Measurements from ENCODE around the gene ITM2C. TPM values are rescaled to one million over a fixed set of nuclear protein-coding genes. Genes with fewer than 3 reads are reported as not detected.

ITM2C gene
- total and polyA plus RNA-seq, 9 of the 15 experiments (the other 6 are each of a cell fraction or from before 2014, with no cell fraction given): 0.49 to 58.8 (median 21.5) TPM

DNA sequence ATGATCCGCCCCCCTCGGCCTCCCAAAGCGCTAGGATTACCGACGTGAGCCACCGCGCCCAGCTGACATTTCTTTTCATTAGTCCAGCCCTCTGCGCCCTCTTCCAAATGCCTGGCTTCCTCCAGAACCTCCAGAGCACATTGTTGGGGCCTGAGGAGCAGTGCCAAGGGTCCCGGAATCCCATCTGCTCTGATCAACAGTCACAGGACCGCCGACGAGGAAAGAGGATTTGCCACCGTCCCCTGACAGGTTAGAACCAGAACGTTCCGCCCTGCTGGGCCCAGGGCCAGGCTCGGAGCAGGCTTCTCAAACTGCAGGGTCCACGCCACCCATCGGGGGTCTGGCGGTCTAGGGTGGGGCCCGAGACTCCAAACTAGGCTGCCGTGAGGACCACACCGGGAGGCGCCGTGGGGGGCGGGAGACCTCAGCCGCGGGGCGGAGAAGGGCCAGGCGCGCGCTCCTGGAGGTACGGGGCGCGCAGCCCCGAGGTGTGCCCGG lies 36.9 kb upstream of the ITM2C start:
- BruUV-seq (replicated peaks): no TSS peak
- Histone ChIP-seq H3K36me3 (ENCODE audit: control insufficient read depth, insufficient read depth, low read length) (no peaks in the 10 kb centered on the region), H3K4me2 (ENCODE audit: insufficient read depth, low read length) (no peak overlapping the region), H3K27me3 (ENCODE audit: control insufficient read depth in 2 of 2, insufficient read depth in 2 of 2, low read length in 2 of 2) (peaks cover 3 to 29% of the 10 kb centered on the region in 2 experiments; a peak in 2 of 5 replicates), H2AFZ (ENCODE audit: low read depth, low read length) (0 out of 2 replicates have a peak overlapping the region, but pooled peaks have one; percentile 32), H3K4me3 (no peak overlapping the region), H3K9me3 (replicated peaks; ENCODE audit: control insufficient read depth, insufficient read depth, low read depth, low read length) (no peaks in the 10 kb centered on the region), H3K9ac (ENCODE audit: insufficient read depth in 1 of 2, low read depth in 2 of 2, low read length in 2 of 2) (no peak overlapping the region; a peak in 1 of 4 replicates), H3K79me2 (ENCODE audit: control insufficient read depth, insufficient read depth, low read length) (no peaks in the 10 kb centered on the region), H3K9me1 (ENCODE audit: control insufficient read depth, insufficient read depth, low read length) (no peaks in the 10 kb centered on the region), H3K27ac (ENCODE audit: extremely low read depth, low read depth, low read length) (no peak overlapping the region), H4K20me1 (replicated peaks; ENCODE audit: control insufficient read depth, insufficient read depth, low read length) (no peaks in the 10 kb centered on the region), H3K4me1 (replicated peaks in 1 of 2; ENCODE audit: control insufficient read depth in 2 of 2, insufficient read depth in 2 of 2, low read length in 2 of 2) (peaks cover 0 to 16% of the 10 kb centered on the region in 2 experiments; a peak in 3 of 5 replicates)
- 56% methylated on average over 17 of the region's 36 CpGs for WGBS (ENCODE audit: insufficient coverage, low coverage, missing lambda C conversion rate)
- ChIA-PET POLR2A (interaction anchor here (0.7 kb wide), 1 partner anchor 423 kb away, joined by 5 read pairs; no protein-coding TSS in a partner anchor), CTCF (ENCODE audit: low intra/inter-chr PET ratio) (interaction anchor here (0.6 kb wide), 1 partner anchor 366 kb away, joined by 3 read pairs; no protein-coding TSS in a partner anchor)
- intact Hi-C loops (cut with micrococcal nuclease): no loop called here
- DNase-seq (ENCODE audit: extremely low read depth in 1 of 4, low spot score in 3 of 4): no peak
- FAIRE-seq: no peak
- ATAC-seq: no peak
- TF ChIP-seq XRCC5 (IDR thresholded peaks at IDR 0.05; ENCODE audit: low read depth, low read length) (no peak), ZNF121 (CRISPR knock-in tag; conservative IDR thresholded peaks at IDR 0.05) (no peak), SNIP1 (IDR thresholded peaks at IDR 0.05; ENCODE audit: low read depth) (no peak), PHB2 (IDR thresholded peaks at IDR 0.05; ENCODE audit: low read depth) (no peak), KLF10 (CRISPR knock-in tag; IDR thresholded peaks at IDR 0.05) (no peak), OTX1 (CRISPR knock-in tag; IDR thresholded peaks at IDR 0.05) (no peak), NONO (IDR thresholded peaks at IDR 0.05; ENCODE audit: low read depth in 2 of 2, low read length in 1 of 2) (no peak)
- TF ChIP-seq, protein P1, sequence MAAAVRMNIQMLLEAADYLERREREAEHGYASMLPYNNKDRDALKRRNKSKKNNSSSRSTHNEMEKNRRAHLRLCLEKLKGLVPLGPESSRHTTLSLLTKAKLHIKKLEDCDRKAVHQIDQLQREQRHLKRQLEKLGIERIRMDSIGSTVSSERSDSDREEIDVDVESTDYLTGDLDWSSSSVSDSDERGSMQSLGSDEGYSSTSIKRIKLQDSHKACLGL (CRISPR knock-in tag; IDR thresholded peaks at IDR 0.05; ENCODE audit: borderline replicate concordance, poor library complexity, severe bottlenecking): no peak
- in situ Hi-C loops (cut with MboI): loop anchor here (10.0 kb wide), 1 partner anchor 157 kb away; no protein-coding TSS in a partner anchor
